Measurements from ENCODE around the gene SNX10.

DNA sequence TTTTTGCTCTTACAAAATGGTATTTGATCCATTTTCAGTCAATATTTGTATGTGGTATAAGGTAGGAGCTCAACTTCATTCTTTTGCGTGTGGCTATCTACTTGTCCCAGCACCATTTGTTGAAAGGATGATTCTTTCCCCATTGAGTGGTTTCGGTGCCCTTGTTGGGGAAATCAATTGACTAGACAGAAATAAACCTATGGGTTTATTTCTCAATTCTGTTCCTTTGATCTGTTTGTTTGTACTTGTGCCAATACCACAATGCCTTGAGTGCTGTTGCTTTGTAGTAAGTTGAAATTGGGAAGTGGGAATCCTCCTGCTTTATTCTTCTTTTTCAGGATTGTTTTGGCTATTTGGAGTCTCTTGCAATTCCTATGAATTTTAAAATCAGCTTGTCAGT is 41.0 kb downstream of the SNX10 start:
- TF ChIP-seq, protein P1, sequence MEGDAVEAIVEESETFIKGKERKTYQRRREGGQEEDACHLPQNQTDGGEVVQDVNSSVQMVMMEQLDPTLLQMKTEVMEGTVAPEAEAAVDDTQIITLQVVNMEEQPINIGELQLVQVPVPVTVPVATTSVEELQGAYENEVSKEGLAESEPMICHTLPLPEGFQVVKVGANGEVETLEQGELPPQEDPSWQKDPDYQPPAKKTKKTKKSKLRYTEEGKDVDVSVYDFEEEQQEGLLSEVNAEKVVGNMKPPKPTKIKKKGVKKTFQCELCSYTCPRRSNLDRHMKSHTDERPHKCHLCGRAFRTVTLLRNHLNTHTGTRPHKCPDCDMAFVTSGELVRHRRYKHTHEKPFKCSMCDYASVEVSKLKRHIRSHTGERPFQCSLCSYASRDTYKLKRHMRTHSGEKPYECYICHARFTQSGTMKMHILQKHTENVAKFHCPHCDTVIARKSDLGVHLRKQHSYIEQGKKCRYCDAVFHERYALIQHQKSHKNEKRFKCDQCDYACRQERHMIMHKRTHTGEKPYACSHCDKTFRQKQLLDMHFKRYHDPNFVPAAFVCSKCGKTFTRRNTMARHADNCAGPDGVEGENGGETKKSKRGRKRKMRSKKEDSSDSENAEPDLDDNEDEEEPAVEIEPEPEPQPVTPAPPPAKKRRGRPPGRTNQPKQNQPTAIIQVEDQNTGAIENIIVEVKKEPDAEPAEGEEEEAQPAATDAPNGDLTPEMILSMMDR (conservative IDR thresholded peaks at IDR 0.05) = no peak
- no peak for TF ChIP-seq EZH2 (IDR thresholded peaks at IDR 0.05; ENCODE audit: low read depth)

All from PC-9 (cell line).